Spinal cord (tissue), 10 donors: ENCODE data around the gene COPS2. TPM values are rescaled to one million over a fixed set of nuclear protein-coding genes. Genes with fewer than 3 reads are reported as not detected.
A peak's percentile ranks its signal among the peaks of the same experiment; 100 is the strongest.

Source experiments
- DNase-seq, 6 donors: peaks; one replicate each; pipeline versions ENCODE4 v3.0.0 to v3.0.0-alpha.2; 2013 to 2015; ENCODE audit warnings: low spot score in 6 of 6, low read depth in 4 of 6
- H3K27ac ChIP-seq: one replicate; pipeline ENCODE4 v1.5.1; 2013; ENCODE audit warnings: low read depth, low read length, control low read depth
- H3K27me3 ChIP-seq: one replicate; pipeline ENCODE4 v1.6.1; 2013; ENCODE audit warnings: low read length; ENCODE audit not compliant: control insufficient read depth, insufficient read depth
- H3K36me3 ChIP-seq: one replicate; pipeline ENCODE4 v1.6.1; 2013; ENCODE audit warnings: low read length; ENCODE audit not compliant: control insufficient read depth, insufficient read depth
- H3K4me1 ChIP-seq: one replicate; pipeline ENCODE4 v1.6.1; 2013; ENCODE audit warnings: low read length; ENCODE audit not compliant: control insufficient read depth, insufficient read depth
- H3K4me3 ChIP-seq: one replicate; pipeline ENCODE4 v1.5.1; 2013; ENCODE audit warnings: low read depth, low read length, control low read depth
- H3K9me3 ChIP-seq: one replicate; pipeline ENCODE4 v1.6.1; 2013; ENCODE audit warnings: low read length; ENCODE audit not compliant: control insufficient read depth, insufficient read depth
- WGBS: methylation state at CpG from one replicate; pipeline ENCODE4 v1.1.5; 2013; ENCODE audit warnings: missing lambda C conversion rate; ENCODE audit not compliant: insufficient coverage; 5-methylcytosine and 5-hydroxymethylcytosine counted together
- polyA plus RNA-seq, 2 donors: library from polyadenylated mRNA; unstranded; fragments of 120-200 nt; gene quantifications; one replicate each; pipeline ENCODE4 v1.2.1, GENCODE V29; 2013; ENCODE audit not compliant: insufficient read length in 2 of 2
- total RNA-seq, 2 donors: library from RNA; depleted of rRNA in 1 of 2; stranded (reverse); fragments of 120-200 nt in 1 of 2; fragments of >200 nt in 1 of 2; gene quantifications; one replicate each; pipeline versions ENCODE4 v1.2.3 to v1.2.4, GENCODE V29; 2013 to 2014
- donor health status: healthy.

The COPS2 gene
- total and polyA plus RNA-seq, 4 donors = 58.9 to 111 (median 76.5) TPM

GRCh38 chr15:49168016-49168415 lies 12.6 kb upstream of the COPS2 start:
- no peak overlapping the region for H3K27ac ChIP-seq
- H3K4me1 ChIP-seq = peaks cover 9% of the 10 kb centered on the region
- no peaks in the 10 kb centered on the region for H3K9me3 ChIP-seq
- H3K36me3 ChIP-seq = no peaks in the 10 kb centered on the region
- no peak overlapping the region for H3K4me3 ChIP-seq
- 83% methylated on average over 1 of the region's 3 CpGs for WGBS
- H3K27me3 ChIP-seq = no peaks in the 10 kb centered on the region
- no peak for DNase-seq

GRCh38 chr15:49164865-49165264 lies 9.5 kb upstream of the COPS2 start:
- Histone ChIP-seq H3K27me3 (no peaks in the 10 kb centered on the region), H3K9me3 (peaks cover 7% of the 10 kb centered on the region), H3K27ac (no peak overlapping the region), H3K4me3 (no peak overlapping the region), H3K36me3 (no peaks in the 10 kb centered on the region), H3K4me1 (peaks cover 2% of the 10 kb centered on the region)
- no peak for DNase-seq

GRCh38 chr15:49163678-49164077 lies 8.3 kb upstream of the COPS2 start:
- H3K4me1 ChIP-seq = no peaks in the 10 kb centered on the region
- H3K9me3 ChIP-seq = peaks cover 7% of the 10 kb centered on the region
- DNase-seq = no peak
- no CpG with 5 or more reads among the region's 1 CpG for WGBS
- H3K36me3 ChIP-seq = no peaks in the 10 kb centered on the region
- no peaks in the 10 kb centered on the region for H3K27me3 ChIP-seq
- no peak overlapping the region for H3K4me3 ChIP-seq
- no peak overlapping the region for H3K27ac ChIP-seq

GRCh38 chr15:49155834-49156627 lies 632 bp upstream of the COPS2 start:
- Histone ChIP-seq H3K4me1 (peaks cover 3% of the 10 kb centered on the region), H3K27me3 (no peaks in the 10 kb centered on the region), H3K36me3 (no peaks in the 10 kb centered on the region), H3K27ac (peak overlapping the region; percentile 91), H3K9me3 (no peaks in the 10 kb centered on the region), H3K4me3 (peak overlapping the region; percentile 100)
- DNase-seq = peak in 4 of 6 donors; percentile 9 to 38 (median 32)
- 1% methylated on average over 11 of the region's 26 CpGs for WGBS

- H3K27me3 ChIP-seq = no peaks in the 10 kb centered on the region
These were observed 645 bp downstream of the COPS2 start for GRCh38 chr15:49154799-49155109.

GRCh38 chr15:49154359-49154758 lies 1.0 kb downstream of the COPS2 start:
- H3K27ac ChIP-seq = no peak overlapping the region
- WGBS = no CpG with 5 or more reads among the region's 8 CpGs
- H3K36me3 ChIP-seq = no peaks in the 10 kb centered on the region
- peaks cover 3% of the 10 kb centered on the region for H3K4me1 ChIP-seq
- H3K9me3 ChIP-seq = no peaks in the 10 kb centered on the region
- peak overlapping the region; percentile 100 for H3K4me3 ChIP-seq
- H3K27me3 ChIP-seq = no peaks in the 10 kb centered on the region
- DNase-seq = no peak

More at GRCh38 chr15:49154799-49155109, 645 bp downstream of the COPS2 start:
- WGBS = 0% methylated on average over 6 of the region's 7 CpGs
- H3K4me1 ChIP-seq = peaks cover 3% of the 10 kb centered on the region
- no peaks in the 10 kb centered on the region for H3K36me3 ChIP-seq
- peak overlapping the region; percentile 100 for H3K4me3 ChIP-seq
- peak overlapping the region; percentile 91 for H3K27ac ChIP-seq
- no peak for DNase-seq
- no peaks in the 10 kb centered on the region for H3K9me3 ChIP-seq

- 80% methylated on average over 1 of the region's 9 CpGs for WGBS
- H3K27me3 ChIP-seq = no peaks in the 10 kb centered on the region
- H3K36me3 ChIP-seq = no peaks in the 10 kb centered on the region
- H3K27ac ChIP-seq = no peak overlapping the region
- no peaks in the 10 kb centered on the region for H3K9me3 ChIP-seq
- H3K4me1 ChIP-seq = peaks cover 3% of the 10 kb centered on the region
- DNase-seq = no peak
- H3K4me3 ChIP-seq = no peak overlapping the region
These were observed 2.7 kb downstream of the COPS2 start for GRCh38 chr15:49152552-49153312.

- peaks cover 3% of the 10 kb centered on the region for H3K4me1 ChIP-seq
- no peaks in the 10 kb centered on the region for H3K36me3 ChIP-seq
- H3K27ac ChIP-seq = no peak overlapping the region
- H3K27me3 ChIP-seq = no peaks in the 10 kb centered on the region
- no peaks in the 10 kb centered on the region for H3K9me3 ChIP-seq
- DNase-seq = no peak
- H3K4me3 ChIP-seq = no peak overlapping the region
- no CpG with 5 or more reads among the region's 3 CpGs for WGBS
These were observed 3.6 kb downstream of the COPS2 start for GRCh38 chr15:49151831-49152230.

- Histone ChIP-seq H3K4me1 (no peaks in the 10 kb centered on the region), H3K27me3 (no peaks in the 10 kb centered on the region), H3K9me3 (no peaks in the 10 kb centered on the region), H3K4me3 (no peak overlapping the region), H3K36me3 (no peaks in the 10 kb centered on the region), H3K27ac (no peak overlapping the region)
- DNase-seq = no peak
- WGBS = no CpG with 5 or more reads among the region's 1 CpG
These were observed 6.7 kb downstream of the COPS2 start for GRCh38 chr15:49148727-49149126.

- no peaks in the 10 kb centered on the region for H3K4me1 ChIP-seq
- WGBS = 25% methylated on average over 1 of the region's 1 CpG
- no peaks in the 10 kb centered on the region for H3K27me3 ChIP-seq
- no peak overlapping the region for H3K27ac ChIP-seq
- DNase-seq = no peak
- H3K4me3 ChIP-seq = no peak overlapping the region
- H3K36me3 ChIP-seq = peaks cover 3% of the 10 kb centered on the region
- H3K9me3 ChIP-seq = no peaks in the 10 kb centered on the region
These were observed 7.1 kb downstream of the COPS2 start for GRCh38 chr15:49148298-49148697.
